Mucosa of descending colon (tissue), 3 donors: ENCODE data around the gene AP1B1. TPM values are rescaled to one million over a fixed set of nuclear protein-coding genes. Genes with fewer than 3 reads are reported as not detected.

Experiments used
- ATAC-seq: fragments of 200-7000 bp; cut with Tn5 transposase; one replicate; pipeline ENCODE4 v1.9.1; 2020; ENCODE audit warnings: mild to moderate bottlenecking, moderate library complexity
- DNase-seq, 3 donors: peaks; one replicate each; pipeline ENCODE4 v3.0.0-alpha.2; 2020
- H3K36me3 ChIP-seq: fragments of 200-600 bp; one replicate; pipeline ENCODE4 v1.8.0; 2021; ENCODE audit warnings: low read depth, mild to moderate bottlenecking
- H3K4me1 ChIP-seq: fragments of 200-600 bp; one replicate; pipeline ENCODE4 v1.8.0; 2021; ENCODE audit warnings: low read depth, mild to moderate bottlenecking
- H3K4me3 ChIP-seq: fragments of 200-600 bp; one replicate; pipeline ENCODE4 v1.8.0; 2021; ENCODE audit warnings: mild to moderate bottlenecking
- H3K9me3 ChIP-seq: fragments of 200-600 bp; one replicate; pipeline ENCODE4 v1.8.0; 2021; ENCODE audit warnings: mild to moderate bottlenecking
- intact Hi-C, 2 donors: fragments of 100-400 bp; cut with DNase I in 1 of 2; cut with micrococcal nuclease in 1 of 2; formaldehyde crosslinking; loops; one replicate each; pipeline versions ENCODE4 v1.11.0 to v1.11.1; 2022; cut with DNase I, micrococcal nuclease
- total RNA-seq, 3 donors: library from RNA; stranded (reverse); fragmentation: NEBNext Ultra II Directional in 2 of 3; extraction: Animal tissue kit (Norgen Biotek cat#: 25700) in 2 of 3; gene quantifications; one replicate each; pipeline versions ENCODE4 v1.2.1 to v1.2.4, GENCODE V29; 2021 to 2023
- TF ChIP-seq, protein P1 (sequence below): fragments of 200-600 bp; IDR thresholded peaks from one replicate; pipeline ENCODE4 v1.8.0; 2022; ENCODE audit warnings: antibody characterized with exemption, mild to moderate bottlenecking
- donor health status: DM: no; HTN: no; CAD: no; lungs with moderate emphysema.
- donor health status: DM: no; HTN: no; CAD: no.
- donor health status: DM: no; HTN: yes; CAD: no.

AP1B1 gene
- total RNA-seq, 3 donors from 2014 or later = 74.4 to 105 (median 88.8) TPM

DNA sequence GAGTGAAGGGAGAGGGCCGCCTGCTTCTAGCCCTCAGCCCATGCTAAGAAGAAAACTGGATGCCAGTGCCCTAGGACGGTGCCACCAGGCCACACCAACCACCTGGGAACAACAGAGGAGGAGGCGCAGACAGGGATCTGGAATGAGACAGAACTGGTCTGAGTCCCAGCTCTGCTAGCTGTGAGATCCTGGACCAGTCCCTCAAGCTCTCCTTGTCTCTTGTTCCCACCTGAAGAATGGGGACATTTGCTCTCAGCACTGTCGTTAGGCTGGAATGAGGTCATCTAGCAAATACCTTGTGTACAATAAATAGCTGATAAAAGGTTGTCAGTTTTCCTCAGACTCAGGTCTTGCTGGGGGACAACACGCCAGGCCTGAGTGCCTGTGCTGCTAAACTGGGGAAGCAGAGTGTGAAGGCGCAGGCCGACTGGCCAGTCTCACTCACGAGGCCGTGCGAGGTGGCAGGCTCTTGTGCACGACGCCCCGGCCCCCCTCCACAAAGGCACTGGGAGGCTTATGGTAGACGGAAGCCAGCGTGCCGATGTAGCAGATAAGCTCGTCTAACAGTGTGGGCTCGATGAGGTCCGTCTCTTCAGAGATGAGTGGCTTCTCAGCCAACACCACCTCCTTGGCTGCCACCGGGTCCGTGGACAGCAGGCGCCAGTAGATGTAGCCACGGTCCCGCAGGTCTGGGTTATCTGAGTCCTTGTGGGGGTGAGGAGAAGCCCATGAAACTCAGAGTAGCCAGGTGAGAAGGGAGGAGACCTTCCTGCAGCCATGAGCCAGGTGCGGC lies 47.1 kb downstream of the AP1B1 start:
- ATAC-seq (no peak), DNase-seq (no peak)
- intact Hi-C loops = no loop called here
- no peaks in the 10 kb centered on the region for H3K9me3 ChIP-seq
- no peaks in the 10 kb centered on the region for H3K4me1 ChIP-seq
- no peak overlapping the region for H3K4me3 ChIP-seq
- TF ChIP-seq, protein P1, sequence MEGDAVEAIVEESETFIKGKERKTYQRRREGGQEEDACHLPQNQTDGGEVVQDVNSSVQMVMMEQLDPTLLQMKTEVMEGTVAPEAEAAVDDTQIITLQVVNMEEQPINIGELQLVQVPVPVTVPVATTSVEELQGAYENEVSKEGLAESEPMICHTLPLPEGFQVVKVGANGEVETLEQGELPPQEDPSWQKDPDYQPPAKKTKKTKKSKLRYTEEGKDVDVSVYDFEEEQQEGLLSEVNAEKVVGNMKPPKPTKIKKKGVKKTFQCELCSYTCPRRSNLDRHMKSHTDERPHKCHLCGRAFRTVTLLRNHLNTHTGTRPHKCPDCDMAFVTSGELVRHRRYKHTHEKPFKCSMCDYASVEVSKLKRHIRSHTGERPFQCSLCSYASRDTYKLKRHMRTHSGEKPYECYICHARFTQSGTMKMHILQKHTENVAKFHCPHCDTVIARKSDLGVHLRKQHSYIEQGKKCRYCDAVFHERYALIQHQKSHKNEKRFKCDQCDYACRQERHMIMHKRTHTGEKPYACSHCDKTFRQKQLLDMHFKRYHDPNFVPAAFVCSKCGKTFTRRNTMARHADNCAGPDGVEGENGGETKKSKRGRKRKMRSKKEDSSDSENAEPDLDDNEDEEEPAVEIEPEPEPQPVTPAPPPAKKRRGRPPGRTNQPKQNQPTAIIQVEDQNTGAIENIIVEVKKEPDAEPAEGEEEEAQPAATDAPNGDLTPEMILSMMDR = no peak
- peaks cover 4% of the 10 kb centered on the region for H3K36me3 ChIP-seq

DNA sequence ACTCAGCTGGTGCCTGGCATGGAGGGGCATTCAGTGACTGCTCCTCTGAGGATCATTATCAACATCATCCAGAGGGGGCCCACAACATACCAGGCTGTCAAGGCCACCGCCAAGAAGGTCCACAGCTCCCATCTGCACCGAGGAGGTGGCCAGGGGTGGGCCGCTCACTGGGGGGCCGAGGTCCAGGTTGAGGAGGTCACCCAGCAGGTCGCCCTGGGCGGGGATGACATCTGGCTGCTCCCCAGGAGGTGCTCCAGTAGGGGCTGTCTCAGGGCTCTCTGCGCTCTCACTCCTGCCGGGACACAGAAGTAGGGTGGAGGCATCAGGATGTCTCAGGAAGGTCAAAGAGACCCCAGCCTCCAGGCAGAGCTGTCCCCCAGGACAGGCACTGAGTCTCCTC lies 47.8 kb downstream of the AP1B1 start:
- no peaks in the 10 kb centered on the region for H3K9me3 ChIP-seq
- TF ChIP-seq, protein P1 = no peak
- H3K36me3 ChIP-seq = peaks cover 4% of the 10 kb centered on the region
- no peaks in the 10 kb centered on the region for H3K4me1 ChIP-seq
- DNase-seq = no peak
- no peak overlapping the region for H3K4me3 ChIP-seq
- intact Hi-C loops = no loop called here
- no peak for ATAC-seq

DNA sequence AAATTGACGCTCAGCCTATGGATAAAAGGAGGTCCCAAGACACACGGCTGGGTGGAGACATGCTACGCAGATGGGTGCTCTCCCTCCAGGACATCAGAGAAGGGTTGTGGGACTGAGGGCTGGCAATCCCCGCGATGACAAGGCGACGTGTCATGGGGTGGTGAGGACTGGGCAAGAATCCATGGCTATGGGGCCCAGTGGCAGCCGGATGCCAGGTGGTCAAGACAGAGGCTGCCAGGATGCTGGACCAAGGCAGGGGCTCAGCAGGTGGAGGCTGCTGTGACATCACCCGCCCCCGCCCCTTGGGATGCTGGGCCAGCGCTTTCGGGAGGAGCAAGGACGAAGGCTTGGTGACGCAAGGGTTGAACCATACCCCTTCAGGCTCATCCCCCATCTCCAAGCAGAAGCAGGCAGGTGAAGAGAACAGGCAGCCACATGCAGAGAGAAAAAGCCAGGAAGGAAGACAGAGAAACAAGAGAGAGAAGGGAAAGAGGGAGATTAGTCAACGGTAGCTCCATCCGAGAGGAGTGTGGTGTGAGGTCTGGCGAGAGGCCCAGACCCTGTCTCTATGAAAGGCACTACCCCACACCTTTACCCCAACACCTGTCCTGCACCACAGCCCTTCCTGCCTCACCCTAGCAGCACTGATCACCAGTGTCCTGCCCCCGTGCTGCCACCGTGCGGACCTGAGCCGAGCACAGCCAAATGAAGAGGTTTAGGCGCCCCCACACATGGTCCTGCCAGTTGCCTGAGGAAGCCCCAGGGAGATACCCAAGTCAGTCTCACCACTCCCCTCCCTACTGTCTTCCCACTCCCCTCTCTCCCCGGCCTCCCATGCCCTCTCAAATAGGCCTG lies 48.8 kb downstream of the AP1B1 start:
- H3K36me3 ChIP-seq = peaks cover 4% of the 10 kb centered on the region
- no peak overlapping the region for H3K4me3 ChIP-seq
- DNase-seq (peak in 1 of 3 donors; percentile 35), ATAC-seq (no peak)
- intact Hi-C loops = no loop called here
- no peaks in the 10 kb centered on the region for H3K9me3 ChIP-seq
- TF ChIP-seq, protein P1 = no peak
- no peaks in the 10 kb centered on the region for H3K4me1 ChIP-seq

DNA sequence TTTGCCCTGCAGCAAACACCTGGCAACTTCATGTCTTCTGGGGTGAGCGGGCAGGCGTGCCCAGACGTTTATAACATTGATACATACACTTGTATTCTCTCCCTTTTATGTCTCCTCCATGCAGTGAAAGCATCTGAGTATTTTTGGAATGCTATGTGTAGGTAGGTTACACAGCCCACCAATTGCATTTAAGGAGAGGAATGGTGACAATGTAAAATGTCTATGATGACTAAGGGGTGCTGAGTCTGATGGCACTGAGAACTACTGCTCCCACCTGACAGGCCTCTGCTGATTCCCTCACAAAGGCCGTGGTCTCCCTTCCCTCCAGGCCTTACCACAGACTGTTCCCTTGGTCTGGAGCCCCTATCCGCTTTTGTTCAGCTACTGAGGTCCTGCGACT lies 50.0 kb downstream of the AP1B1 start:
- ATAC-seq (no peak), DNase-seq (no peak)
- Histone ChIP-seq H3K4me3 (no peak overlapping the region), H3K9me3 (no peaks in the 10 kb centered on the region), H3K4me1 (no peaks in the 10 kb centered on the region), H3K36me3 (peaks cover 4% of the 10 kb centered on the region)
- TF ChIP-seq, protein P1 = no peak
- intact Hi-C loops = no loop called here

DNA sequence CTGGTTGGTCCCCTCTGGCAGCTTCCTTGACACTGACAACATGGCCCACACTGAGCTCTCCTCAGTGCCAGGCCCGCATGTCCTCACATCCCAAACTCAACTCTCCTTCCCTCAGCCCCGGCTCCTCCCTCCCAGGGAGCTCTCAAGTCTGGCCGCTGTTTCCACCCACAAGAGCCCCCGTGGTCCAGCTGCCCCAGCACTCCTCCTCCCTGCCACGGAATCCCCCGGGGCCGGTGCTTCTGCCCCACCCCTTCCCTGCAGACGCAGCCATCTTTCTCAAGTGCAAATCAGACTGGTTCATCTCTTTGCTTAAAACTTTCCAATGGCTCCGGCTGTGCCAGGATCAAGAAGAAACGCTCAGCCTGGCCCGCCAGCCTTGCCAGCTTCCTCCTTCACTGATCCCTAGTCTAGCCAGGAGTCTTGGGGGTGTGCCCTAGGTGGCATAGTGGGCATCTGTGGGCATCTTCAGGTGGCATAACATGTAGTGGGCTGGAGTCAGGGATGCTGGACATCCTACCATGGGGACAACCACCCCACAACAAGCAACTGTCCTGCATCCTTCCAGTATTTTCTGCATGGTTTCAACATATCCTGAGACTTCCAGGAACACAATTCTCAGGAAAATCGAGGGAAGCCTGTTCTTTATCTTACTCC lies 50.6 kb downstream of the AP1B1 start:
- H3K9me3 ChIP-seq = no peaks in the 10 kb centered on the region
- ATAC-seq (no peak), DNase-seq (no peak)
- no peaks in the 10 kb centered on the region for H3K4me1 ChIP-seq
- intact Hi-C loops = no loop called here
- H3K36me3 ChIP-seq = peaks cover 4% of the 10 kb centered on the region
- TF ChIP-seq, protein P1 = no peak
- H3K4me3 ChIP-seq = no peak overlapping the region
